Right forelimb (tissue), 1 donor: Measurements from ENCODE around the gene FAM241B.

ENCODE experiments used
- DNase-seq: peaks from one replicate; pipeline ENCODE4 v3.0.0-alpha.2; 2018

FAM241B gene

DNA sequence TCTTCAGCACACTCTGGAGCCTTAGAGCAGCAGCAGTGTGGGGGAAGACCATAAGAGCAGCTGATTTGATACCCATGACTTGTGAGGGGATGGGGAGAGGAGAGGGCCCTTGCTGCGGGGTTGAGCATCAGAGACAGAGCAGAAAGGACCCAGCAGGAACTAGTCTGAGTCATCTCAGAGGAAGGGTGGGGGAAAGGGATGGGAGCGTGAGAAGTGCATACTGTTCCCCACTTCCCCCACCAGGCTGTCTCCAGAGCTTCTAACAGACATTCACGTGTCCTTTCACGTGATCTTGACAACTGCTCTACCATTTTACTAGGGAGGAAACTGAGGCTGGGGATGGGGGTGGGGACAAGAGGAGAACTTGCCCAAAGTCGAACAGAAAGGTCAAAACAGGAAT is 38.7 kb downstream of the FAM241B start:
- DNase-seq = no peak

DNA sequence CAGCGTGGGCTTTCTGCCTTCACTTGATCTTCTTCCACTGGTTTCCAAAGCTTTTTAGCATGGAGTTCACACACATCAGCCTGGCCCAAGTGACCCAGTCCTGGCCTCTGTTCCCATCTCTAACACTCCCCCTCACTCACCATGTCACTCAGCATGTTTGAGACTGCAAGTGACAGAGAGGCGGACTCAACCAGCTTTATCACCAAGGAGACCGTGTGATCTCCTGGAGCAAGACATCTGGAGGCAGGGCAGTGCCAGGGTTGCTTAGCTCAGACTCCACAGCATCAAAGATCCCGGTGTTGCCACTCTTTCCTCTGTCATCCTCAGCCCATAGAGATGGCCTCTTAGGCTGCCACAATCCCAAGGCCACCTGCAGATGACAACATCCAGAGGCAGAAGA is 39.4 kb downstream of the FAM241B start:
- DNase-seq = no peak

DNA sequence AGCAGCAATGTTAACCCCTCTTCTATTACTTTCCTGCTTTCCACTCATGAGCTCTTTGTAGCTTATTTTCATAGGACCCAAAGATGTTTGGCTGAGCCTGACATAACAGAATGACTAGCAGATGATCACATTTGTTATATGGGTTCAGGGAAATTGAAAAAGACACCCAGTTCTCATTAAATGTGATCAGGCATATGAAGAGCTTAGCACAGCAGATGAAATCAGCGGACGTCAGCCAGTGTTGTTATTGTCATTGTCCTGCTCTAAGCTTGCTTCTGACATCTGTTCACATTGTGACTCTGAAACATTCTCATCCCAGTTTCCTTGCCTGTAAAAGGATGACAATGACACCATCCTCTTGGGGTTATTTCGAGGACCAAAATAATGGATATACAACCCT is 43.5 kb downstream of the FAM241B start:
- DNase-seq = no peak

DNA sequence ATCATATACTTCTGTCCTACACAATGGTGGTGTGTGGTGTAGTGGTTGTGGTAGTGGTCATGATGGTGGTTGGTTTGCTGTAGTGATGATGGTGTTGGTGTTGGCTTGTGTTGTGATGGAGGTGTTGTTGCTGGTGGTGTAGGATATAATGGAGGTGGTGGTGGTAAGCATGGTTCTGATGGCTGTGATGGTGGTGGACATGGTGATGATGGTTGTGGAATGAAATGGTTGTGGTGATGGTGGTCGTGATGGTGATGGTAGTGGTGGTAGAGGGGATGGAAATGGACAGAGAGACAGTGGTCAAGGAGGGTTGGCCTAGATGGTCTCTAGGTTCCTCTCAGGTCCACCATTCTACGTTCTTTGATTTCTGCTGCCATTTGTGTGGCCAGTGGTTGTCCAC is 44.7 kb downstream of the FAM241B start:
- no peak for DNase-seq

DNA sequence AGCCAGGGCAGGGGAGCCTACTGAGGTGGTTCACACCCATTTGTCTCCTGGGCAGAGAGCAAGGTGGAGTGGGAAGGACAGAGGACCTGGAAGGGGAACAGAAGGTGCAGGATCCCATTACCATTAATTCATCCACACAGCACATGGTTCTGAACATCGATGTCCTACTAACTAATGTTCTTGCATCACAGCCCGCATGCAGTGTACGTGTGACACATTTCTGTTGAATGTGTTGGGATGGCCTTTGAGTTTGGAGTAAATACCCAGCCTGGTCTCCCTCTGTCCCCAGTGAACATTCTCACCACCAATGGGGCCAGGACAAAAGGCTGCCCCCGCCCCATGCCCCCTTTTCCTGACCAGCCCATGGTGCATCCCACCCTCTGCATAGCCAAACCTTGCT is 46.3 kb downstream of the FAM241B start:
- no peak for DNase-seq

DNA sequence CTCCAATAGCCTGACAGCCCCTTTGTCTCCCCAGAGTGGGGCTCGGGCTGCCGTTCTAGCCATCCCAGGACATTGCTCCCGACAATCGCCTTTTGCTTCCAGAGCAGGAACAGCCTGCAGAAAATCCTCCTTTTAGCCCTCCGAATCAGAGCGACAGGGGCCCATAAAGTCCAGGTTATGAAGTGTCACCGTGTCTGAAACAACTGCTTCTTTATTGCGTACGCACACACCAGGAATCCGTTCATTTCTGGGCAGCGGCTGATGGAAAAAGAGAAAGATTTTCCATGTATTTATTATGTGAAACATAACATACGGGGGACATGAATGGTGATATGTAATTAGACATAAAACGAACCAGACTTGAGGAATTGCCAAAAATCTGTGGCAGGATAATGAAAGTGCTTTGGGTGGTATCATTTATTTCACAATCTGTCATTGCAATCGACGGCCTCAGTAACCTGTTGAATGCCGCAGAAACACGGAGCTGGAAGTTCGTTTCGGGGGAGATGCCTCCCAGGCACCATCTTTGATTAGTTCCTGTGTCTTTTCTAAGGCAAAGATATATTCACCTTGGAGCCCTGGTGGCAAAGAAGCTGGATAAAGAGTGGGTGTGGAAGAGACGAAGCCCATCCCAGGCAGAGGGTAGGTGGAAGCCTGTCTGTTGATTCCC is 48.1 kb downstream of the FAM241B start:
- DNase-seq = no peak

DNA sequence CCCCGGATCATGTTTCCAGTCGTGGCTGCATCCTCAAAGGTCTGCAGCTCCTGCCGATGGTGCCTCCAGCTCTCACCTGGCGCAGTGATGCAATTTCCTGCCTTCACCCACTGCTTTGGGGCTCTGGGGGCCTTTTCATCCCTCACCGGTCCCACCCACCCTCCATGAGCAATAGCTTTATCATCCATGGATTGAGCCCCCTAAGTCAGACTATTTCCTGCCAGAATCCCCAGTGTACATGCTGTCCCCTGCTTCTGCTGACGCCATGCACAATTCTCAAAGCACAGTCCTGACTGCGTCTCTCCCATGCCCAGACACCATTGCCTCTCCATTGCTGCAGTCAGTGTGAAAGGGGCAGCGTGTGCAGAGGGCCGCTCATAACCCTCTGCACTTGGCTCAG is 49.7 kb downstream of the FAM241B start:
- no peak for DNase-seq

DNA sequence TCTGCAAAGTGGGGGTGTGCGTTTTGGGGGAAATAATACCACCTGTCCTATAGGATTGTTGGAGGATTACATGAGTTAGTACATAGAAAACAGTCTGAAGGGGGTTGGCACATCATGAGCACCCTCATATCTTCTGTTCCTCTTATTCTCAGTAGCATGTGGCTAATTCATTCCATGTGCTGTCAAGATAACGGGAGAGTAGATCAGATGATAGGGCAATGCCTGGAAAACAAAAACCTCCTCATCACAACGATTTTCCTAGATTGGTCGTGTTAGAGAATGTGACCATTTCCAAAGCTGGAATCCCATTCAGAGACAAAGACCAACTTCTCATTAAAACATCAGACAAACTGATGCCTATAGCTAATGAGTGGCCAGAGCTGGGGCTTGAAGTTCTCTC is 50.6 kb downstream of the FAM241B start:
- no peak for DNase-seq

DNA sequence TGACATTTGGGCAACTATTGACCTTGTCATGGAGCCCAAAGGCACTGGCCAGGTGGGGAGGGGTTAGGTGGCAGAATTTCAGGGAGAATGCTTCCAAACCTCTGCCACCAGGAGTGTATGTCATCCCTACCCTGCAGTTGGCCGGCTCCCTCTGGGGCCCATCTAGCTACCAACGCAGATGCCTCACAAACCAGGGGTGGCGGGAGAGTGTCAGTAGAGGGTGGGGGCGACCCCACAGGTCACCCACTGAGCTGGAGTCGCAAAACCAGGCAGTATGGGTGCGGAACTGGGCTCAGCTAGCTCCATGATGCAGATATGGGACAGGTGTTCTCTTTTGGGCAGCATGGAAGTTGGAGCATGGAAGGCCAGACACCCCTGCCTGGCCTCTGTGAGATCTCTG is 51.4 kb downstream of the FAM241B start:
- no peak for DNase-seq

DNA sequence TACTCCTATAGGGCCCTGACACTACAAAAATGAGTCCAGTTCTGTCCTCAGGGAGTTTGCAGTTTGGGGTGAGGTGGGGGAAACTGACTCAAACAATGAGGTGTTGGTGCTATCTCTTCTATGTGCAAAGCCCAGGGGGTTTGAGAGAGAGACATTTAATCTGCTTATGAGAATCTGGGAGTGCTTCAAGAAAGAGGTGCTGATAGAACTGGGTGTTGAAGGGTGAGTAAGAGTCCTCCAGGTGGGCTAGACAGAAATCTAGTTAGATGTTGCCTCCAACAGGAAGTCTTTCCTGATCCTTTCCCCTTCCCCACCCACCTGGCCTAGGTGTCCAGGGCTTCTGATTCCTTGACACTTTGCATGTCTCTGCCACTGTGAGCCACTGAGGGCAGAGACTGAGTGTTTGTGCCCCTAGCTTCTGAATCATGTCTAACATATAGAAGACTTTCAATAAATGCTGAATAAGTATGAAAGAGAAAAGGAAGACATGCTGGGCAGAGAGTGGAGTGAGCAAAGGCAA is 53.0 kb downstream of the FAM241B start:
- no peak for DNase-seq
